Measurements from ENCODE around the gene ARL10. TPM values are rescaled to one million over a fixed set of nuclear protein-coding genes. Genes with fewer than 3 reads are reported as not detected.

The ARL10 gene
- total RNA-seq, 1 donor from 2014 or later, result 4.2 TPM

GRCh38 chr5:176362233-176362490 lies 3.1 kb upstream of the ARL10 start:
- no peak for ATAC-seq

- no peak for ATAC-seq
Observed at GRCh38 chr5:176364765-176365350, 429 bp upstream of the ARL10 start.

- ATAC-seq, result no peak
Observed at GRCh38 chr5:176366232-176366894, 1.1 kb downstream of the ARL10 start.

GRCh38 chr5:176368726-176369125 lies 3.4 kb downstream of the ARL10 start:
- no peak for ATAC-seq

- ATAC-seq, result no peak
Observed at GRCh38 chr5:176369934-176370711, 4.8 kb downstream of the ARL10 start.

- peak; percentile 69 for ATAC-seq
Observed at GRCh38 chr5:176371621-176372539, 6.6 kb downstream of the ARL10 start.

GRCh38 chr5:176373100-176373818 lies 8.0 kb downstream of the ARL10 start:
- no peak for ATAC-seq

GRCh38 chr5:176379881-176380280 lies 14.6 kb downstream of the ARL10 start:
- no peak for ATAC-seq

GRCh38 chr5:176381423-176381822 lies 16.1 kb downstream of the ARL10 start:
- no peak for ATAC-seq

GRCh38 chr5:176381979-176382378 lies 16.7 kb downstream of the ARL10 start:
- ATAC-seq, result peak; percentile 49

GRCh38 chr5:176382721-176383120 lies 17.4 kb downstream of the ARL10 start:
- no peak for ATAC-seq

- no peak for ATAC-seq
Observed at GRCh38 chr5:176383248-176383905, 18.1 kb downstream of the ARL10 start.

GRCh38 chr5:176383961-176384360 lies 18.7 kb downstream of the ARL10 start:
- ATAC-seq, result no peak

- ATAC-seq, result no peak
Observed at GRCh38 chr5:176384366-176384930, 19.2 kb downstream of the ARL10 start.

- ATAC-seq, result no peak
Observed at GRCh38 chr5:176384991-176385390, 19.7 kb downstream of the ARL10 start.

- no peak for ATAC-seq
Observed at GRCh38 chr5:176386491-176386890, 21.2 kb downstream of the ARL10 start.

- no peak for ATAC-seq
Observed at GRCh38 chr5:176387384-176387925, 22.2 kb downstream of the ARL10 start.

- ATAC-seq, result peak; percentile 2
Observed at GRCh38 chr5:176388003-176388443, 22.7 kb downstream of the ARL10 start.

GRCh38 chr5:176388444-176389134 lies 23.3 kb downstream of the ARL10 start, which contains the start of the genes HIGD2A and NOP16:
Gene HIGD2A (plus strand): TSS chr5:176388751. CDS start chr5:176388820, 69 bp downstream.
Gene NOP16 (minus strand): TSS chr5:176388598. CDS start chr5:176388539, 59 bp downstream.
- ATAC-seq, result peak; percentile 95
